ENCODE results near the gene CDR2.
A peak's percentile ranks its signal among the peaks of the same experiment; 100 is the strongest.
"Not testable (repeated sequence)": the region's sequence is repeated elsewhere in the genome, so short reads cannot be mapped to it uniquely, and the experiment has no call there.

The CDR2 gene

GRCh38 chr16:22301423-22301822, 73.0 kb downstream of the CDR2 start:
- not testable (repeated sequence) for DNase-seq

- no peak for DNase-seq
Measured at GRCh38 chr16:22300427-22301071, 73.9 kb downstream of the CDR2 start.

- DNase-seq, result no peak
Measured at GRCh38 chr16:22299036-22299435, 75.4 kb downstream of the CDR2 start.

GRCh38 chr16:22297871-22298733, 76.3 kb downstream of the CDR2 start:
- DNase-seq, result peak; percentile 68

GRCh38 chr16:22297114-22297870, 77.1 kb downstream of the CDR2 start, which contains the start of gene POLR3E:
Gene POLR3E, plus strand, starts transcription at chr16:22297409. Its CDS starts 5,560 bp downstream, at chr16:22302969.
- peak; percentile 100 for DNase-seq

GRCh38 chr16:22296225-22297113, 78.0 kb downstream of the CDR2 start:
- DNase-seq, result no peak
